H1 (cell line): Measurements from ENCODE around the gene SEC14L5. TPM values are rescaled to one million over a fixed set of nuclear protein-coding genes. Genes with fewer than 3 reads are reported as not detected.

Experiments
- CTCF ChIA-PET: fragments of 300-600 bp; sonication (Branson Sonifier 250); formaldehyde crosslinking; loops from one replicate; lab custom pipeline; 2021; ENCODE audit not compliant: partially characterized antibody; lab: Charles Lee
- POLR2A ChIA-PET: fragments of 300-600 bp; sonication (Branson Sonifier 250); formaldehyde crosslinking; loops from one replicate; lab custom pipeline; 2021; ENCODE audit warnings: inconsistent platforms; ENCODE audit not compliant: partially characterized antibody; lab: Charles Lee
- DNase-seq, 2 experiments: peaks; one replicate each; pipeline versions ENCODE4 v3.0.0 to v3.0.0-alpha.2; 2010 to 2022; ENCODE audit warnings: low spot score in 2 of 2, low read depth in 1 of 2, mixed read lengths in 1 of 2
- FAIRE-seq: peaks from 2 replicates; lab custom pipeline; 2011; peaks lifted over from hg19 to GRCh38; lab: Jason Lieb, UNC
- H2AFZ ChIP-seq: 2 replicates; pipeline ENCODE4 v1.8.1; 2012; ENCODE audit warnings: low read length, inconsistent platforms
- H2AK5ac ChIP-seq: 2 replicates; pipeline ENCODE4 v1.6.1; 2013; ENCODE audit warnings: low read depth, low read length
- H2BK120ac ChIP-seq: replicated peaks from 2 replicates; pipeline ENCODE3; 2013; ENCODE audit warnings: low read depth, low read length, inconsistent platforms
- H2BK12ac ChIP-seq: 2 replicates; pipeline ENCODE4 v1.6.1; 2013; ENCODE audit warnings: low read depth, low read length
- H2BK15ac ChIP-seq: 2 replicates; pipeline ENCODE4 v1.6.1; 2013; ENCODE audit warnings: low read length
- H2BK20ac ChIP-seq: 2 replicates; pipeline ENCODE4 v1.6.1; 2013; ENCODE audit warnings: low read length
- H2BK5ac ChIP-seq: 2 replicates; pipeline ENCODE4 v1.6.1; 2013; ENCODE audit warnings: low read depth, low read length
- H3K14ac ChIP-seq: 2 replicates; pipeline ENCODE4 v1.6.1; 2013; ENCODE audit warnings: inconsistent platforms; ENCODE audit not compliant: insufficient read length
- H3K18ac ChIP-seq: 2 replicates; pipeline ENCODE4 v1.6.1; 2013; ENCODE audit warnings: low read length; ENCODE audit errors: extremely low read depth
- H3K23ac ChIP-seq: 2 replicates; pipeline ENCODE4 v1.6.1; 2013; ENCODE audit warnings: inconsistent platforms; ENCODE audit not compliant: insufficient read length
- H3K23me2 ChIP-seq: 2 replicates; pipeline ENCODE4 v1.6.1; 2013; ENCODE audit warnings: low read depth, low read length
- H3K27ac ChIP-seq: 2 replicates; pipeline ENCODE4 v1.6.1; 2011; ENCODE audit warnings: low read depth, low read length, inconsistent platforms
- H3K27me3 ChIP-seq, 4 experiments: replicated peaks in 1 of 4; 1 replicate in 1 of 4; 2 replicates in 3 of 4; pipeline versions ENCODE4 v1.6.1 to v1.8.1; 2011 to 2013; ENCODE audit warnings: low read length in 3 of 4, mild to moderate bottlenecking in 3 of 4, inconsistent platforms in 2 of 4, mixed read lengths in 2 of 4, moderate library complexity in 1 of 4; ENCODE audit not compliant: control insufficient read depth in 3 of 4, insufficient read depth in 3 of 4; ENCODE audit errors: extremely low read depth in 1 of 4
- H3K36me3 ChIP-seq, 4 experiments: 2 replicates each; pipeline versions ENCODE4 v1.6.1 to v1.8.1; 2011 to 2013; ENCODE audit warnings: mild to moderate bottlenecking in 4 of 4, low read length in 3 of 4, moderate library complexity in 2 of 4, control low read depth in 1 of 4, inconsistent platforms in 1 of 4; ENCODE audit not compliant: insufficient read depth in 4 of 4, control insufficient read depth in 2 of 4
- H3K4ac ChIP-seq: replicated peaks from 2 replicates; pipeline ENCODE3; 2013; ENCODE audit warnings: low read length, low read depth, mixed read lengths, inconsistent platforms; ENCODE audit not compliant: insufficient read length
- H3K4me1 ChIP-seq, 4 experiments: replicated peaks in 1 of 4; 1 replicate in 1 of 4; 2 replicates in 3 of 4; pipeline versions ENCODE4 v1.6.1 to v1.8.1; 2011 to 2013; ENCODE audit warnings: low read length in 3 of 4, inconsistent platforms in 2 of 4, mixed read lengths in 1 of 4; ENCODE audit not compliant: insufficient read depth in 4 of 4, control insufficient read depth in 3 of 4
- H3K4me2 ChIP-seq, 2 experiments: 2 replicates each; pipeline versions ENCODE4 v1.6.1 to v1.8.1; 2011 to 2013; ENCODE audit warnings: low read depth in 2 of 2, low read length in 2 of 2, control low read depth in 1 of 2, inconsistent platforms in 1 of 2, mild to moderate bottlenecking in 1 of 2; ENCODE audit not compliant: insufficient read depth in 1 of 2
- H3K4me3 ChIP-seq, 4 experiments: fragments of 200-600, 300-600 bp in 1 of 4; sonication (generic), shearing (Covaris generic), sonication (Bioruptor Twin) in 1 of 4; 2 replicates each; pipeline versions ENCODE4 v1.5.1 to v1.8.1; 2011 to 2016; ENCODE audit warnings: low read length in 4 of 4, low read depth in 3 of 4, control low read depth in 2 of 4, inconsistent platforms in 2 of 4, mild to moderate bottlenecking in 2 of 4, mixed read lengths in 1 of 4, moderate library complexity in 1 of 4; ENCODE audit not compliant: insufficient read depth in 2 of 4; ENCODE audit errors: extremely low read depth in 1 of 4
- H3K56ac ChIP-seq: replicated peaks from 2 replicates; pipeline ENCODE3; 2013; ENCODE audit warnings: low read depth, mild to moderate bottlenecking, mixed read lengths, low read length, inconsistent platforms; ENCODE audit not compliant: insufficient read length
- H3K79me1 ChIP-seq: 2 replicates; pipeline ENCODE4 v1.6.1; 2013; ENCODE audit warnings: low read depth, low read length, control low read depth
- H3K79me2 ChIP-seq, 2 experiments: 2 replicates each; pipeline versions ENCODE4 v1.6.1 to v1.8.1; 2012 to 2013; ENCODE audit warnings: low read length in 2 of 2, mild to moderate bottlenecking in 2 of 2, inconsistent platforms in 1 of 2; ENCODE audit not compliant: insufficient read depth in 2 of 2, control insufficient read depth in 1 of 2
- H3K9ac ChIP-seq, 4 experiments: replicated peaks in 1 of 4; 1 replicate in 1 of 4; 2 replicates in 3 of 4; pipeline versions ENCODE4 v1.6.1 to v1.8.1; 2011 to 2013; ENCODE audit warnings: low read depth in 3 of 4, low read length in 3 of 4, control low read depth in 2 of 4, mild to moderate bottlenecking in 2 of 4, moderate library complexity in 2 of 4, inconsistent platforms in 1 of 4; ENCODE audit errors: extremely low read depth in 1 of 4
- H3K9me3 ChIP-seq, 2 experiments: 2 replicates each; pipeline versions ENCODE4 v1.6.1 to v1.8.1; 2012 to 2013; ENCODE audit warnings: mild to moderate bottlenecking in 2 of 2, moderate library complexity in 2 of 2, control low read depth in 1 of 2, inconsistent platforms in 1 of 2, low read depth in 1 of 2, low read length in 1 of 2, mixed read lengths in 1 of 2; ENCODE audit not compliant: insufficient read depth in 2 of 2
- H4K20me1 ChIP-seq, 2 experiments: replicated peaks in 1 of 2; 2 replicates each; pipeline versions ENCODE3 to v1.8.1; 2011 to 2013; ENCODE audit warnings: inconsistent platforms in 2 of 2, low read length in 2 of 2, mild to moderate bottlenecking in 1 of 2; ENCODE audit not compliant: insufficient read depth in 2 of 2, control insufficient read depth in 1 of 2
- H4K5ac ChIP-seq: 2 replicates; pipeline ENCODE4 v1.6.1; 2013; ENCODE audit warnings: low read length, low read depth, mixed read lengths, inconsistent platforms; ENCODE audit not compliant: insufficient read length
- H4K8ac ChIP-seq: 2 replicates; pipeline ENCODE4 v1.8.0; 2013; ENCODE audit warnings: mild to moderate bottlenecking, moderate library complexity, low read length, inconsistent platforms; ENCODE audit not compliant: insufficient read depth; ENCODE audit errors: extremely low read depth
- H4K91ac ChIP-seq: replicated peaks from 2 replicates; pipeline ENCODE3; 2013; ENCODE audit warnings: low read length, mixed read lengths, inconsistent platforms; ENCODE audit not compliant: insufficient read length
- WGBS, 2 experiments: shearing (Covaris generic) in 1 of 2; methylation state at CpG; one replicate each; pipeline versions ENCODE4 v1.1.6 to v1.1.7; 2013 to 2015; ENCODE audit warnings: low lambda C conversion rate in 2 of 2, mixed read lengths in 2 of 2, inconsistent platforms in 1 of 2, low coverage in 1 of 2, missing lambda C conversion rate in 1 of 2; ENCODE audit not compliant: insufficient replicate concordance in 2 of 2, insufficient coverage in 1 of 2, insufficient read length in 1 of 2; ENCODE audit errors: extremely low coverage in 1 of 2, missing lambda C conversion rate in 1 of 2; 5-methylcytosine and 5-hydroxymethylcytosine counted together
- polyA plus RNA-seq, 7 experiments: library from polyadenylated mRNA; depleted of rRNA in 3 of 7; stranded (reverse) in 5 of 7; unstranded in 2 of 7; fragments of >200 nt in 5 of 7; fragments of 200-250 nt in 2 of 7; gene quantifications; 1 replicate in 5 of 7; 2 replicates in 1 of 7; 4 replicates in 1 of 7; pipeline versions ENCODE4 v1.2.1 to v1.2.3, GENCODE V29; 2011 to 2013; ENCODE audit warnings: missing spikeins in 2 of 7, mixed read lengths in 2 of 7
- total RNA-seq: library from RNA; stranded (reverse); fragmentation: NEBNext Ultra II Directional; extraction: Animal tissue kit (Norgen Biotek cat#: 25700); gene quantifications from 2 replicates; pipeline ENCODE4 v1.2.1, GENCODE V29; 2021

The SEC14L5 gene
- total and polyA plus RNA-seq, 2 of the 8 experiments (the other 6 are each of a cell fraction or from before 2014, with no cell fraction given) = 1.9 to 3.0 TPM

- H3K4me2 ChIP-seq = no peak overlapping the region
- H4K91ac ChIP-seq = no peak overlapping the region
- POLR2A ChIA-PET = interaction anchor here (0.7 to 2.2 kb wide), 3 partner anchors 17 to 549 kb away, joined by 4 to 8 read pairs (median 4); partner anchors contain the start of gene SEC14L5
Observed at GRCh38 chr16:5027086-5027485, 69.0 kb downstream of the SEC14L5 start.

More at GRCh38 chr16:5027086-5027485, 69.0 kb downstream of the SEC14L5 start:
- FAIRE-seq (no peak), DNase-seq (no peak)
- Histone ChIP-seq H2BK5ac (no peak overlapping the region), H3K23ac (no peak overlapping the region), H2AFZ (no peak overlapping the region), H3K36me3 (no peaks in the 10 kb centered on the region), H3K56ac (no peak overlapping the region), H4K8ac (no peak overlapping the region), H4K5ac (no peak overlapping the region), H3K18ac (no peak overlapping the region), H3K27ac (no peak overlapping the region), H3K23me2 (no peaks in the 10 kb centered on the region), H4K20me1 (no peaks in the 10 kb centered on the region), H3K4me3 (no peak overlapping the region), H2AK5ac (no peak overlapping the region), H2BK12ac (no peak overlapping the region), H3K14ac (no peak overlapping the region), H3K79me1 (no peaks in the 10 kb centered on the region), H2BK15ac (no peak overlapping the region), H2BK120ac (no peak overlapping the region), H3K9me3 (no peaks in the 10 kb centered on the region), H3K79me2 (no peaks in the 10 kb centered on the region), H2BK20ac (no peak overlapping the region), H3K4me1 (peaks cover 0 to 4% (median 1%) of the 10 kb centered on the region in 4 experiments; a peak in 3 of 7 replicates), H3K4ac (no peak overlapping the region), H3K27me3 (no peaks in the 10 kb centered on the region), H3K9ac (no peak overlapping the region)
- WGBS, 2 experiments = 87% methylated on average over 7 of the region's 7 CpGs; no CpG with 5 or more reads in 1 of the 2 experiments
- CTCF ChIA-PET = interaction anchor here (0.7 to 3.3 kb wide), 10 partner anchors 12 to 160 kb away, joined by 3 to 27 read pairs (median 3); no protein-coding TSS in a partner anchor
